HG03354 (cell line): ENCODE data around the gene RHCG.

Source experiments
- ATAC-seq: cut with Tn5 transposase; IDR thresholded peaks from one replicate; pipeline ENCODE4 v1.9.1; 2021; ENCODE audit warnings: mild to moderate bottlenecking; ENCODE audit not compliant: unreplicated experiment, poor library complexity, severe bottlenecking

RHCG gene

DNA sequence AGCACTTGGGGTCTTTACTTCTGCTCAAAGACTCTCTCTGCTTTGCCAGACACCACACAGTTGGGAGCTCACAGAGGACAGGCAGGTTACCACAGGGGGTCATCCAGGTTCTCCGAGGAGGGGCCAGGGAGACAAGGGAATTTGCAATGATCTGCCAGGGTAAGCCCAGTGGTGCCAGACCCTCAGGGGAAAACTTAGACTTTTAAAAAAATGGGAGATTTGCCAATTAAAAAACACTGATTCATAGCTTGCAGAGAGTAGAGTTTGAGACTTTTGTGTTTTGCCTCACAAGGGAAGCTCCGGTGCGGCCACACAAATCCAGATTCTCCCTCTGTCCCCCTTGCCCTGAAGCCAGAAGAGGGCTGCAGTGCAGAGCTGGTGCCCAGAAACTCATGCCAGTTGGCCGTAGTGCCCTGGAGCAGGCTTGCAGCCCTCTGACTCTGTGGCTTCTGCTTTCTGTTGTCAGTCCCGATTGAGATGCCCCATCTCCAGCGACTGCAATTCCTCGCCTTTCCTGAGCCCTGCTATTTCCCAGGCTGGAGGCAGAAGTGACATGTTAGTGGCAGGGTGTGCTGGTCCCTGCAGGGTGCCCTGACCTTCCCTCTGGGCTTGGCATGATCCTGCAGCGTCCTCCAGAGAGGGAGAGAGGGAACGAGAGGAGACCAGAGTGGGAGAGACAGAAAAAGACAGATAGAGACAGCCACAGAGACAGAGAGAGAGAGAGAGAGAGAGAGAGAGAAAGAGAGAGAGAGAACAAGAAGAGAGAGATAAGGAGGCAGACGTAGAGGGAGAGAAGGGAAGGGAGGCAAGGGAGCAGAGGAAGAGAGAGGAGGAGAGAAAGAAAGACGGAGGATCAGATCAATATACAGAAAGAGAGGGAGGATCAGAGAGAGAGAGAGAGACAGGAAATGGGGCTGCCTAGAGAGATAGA, 46.0 kb downstream of the RHCG start:
- no peak for ATAC-seq

DNA sequence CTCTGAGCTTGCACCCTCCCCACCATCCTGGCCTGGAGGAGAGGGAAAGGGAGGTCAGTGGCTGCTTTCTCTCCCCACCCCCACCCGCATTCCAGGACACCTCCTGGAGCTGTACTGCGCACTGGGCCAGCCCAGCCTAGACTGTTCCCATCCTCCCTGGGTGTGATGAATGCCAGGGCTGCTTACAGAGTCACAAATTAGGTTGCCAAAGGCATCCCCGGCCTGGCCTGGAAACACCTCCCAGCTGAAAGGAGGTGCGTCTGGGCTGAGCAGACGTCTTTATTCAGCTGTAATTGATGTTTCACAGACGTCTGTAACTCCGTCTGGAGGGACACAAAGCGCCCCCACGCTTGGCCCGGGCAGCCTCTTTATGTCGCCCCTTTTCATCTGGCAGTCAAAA, 47.6 kb downstream of the RHCG start:
- ATAC-seq, result no peak

DNA sequence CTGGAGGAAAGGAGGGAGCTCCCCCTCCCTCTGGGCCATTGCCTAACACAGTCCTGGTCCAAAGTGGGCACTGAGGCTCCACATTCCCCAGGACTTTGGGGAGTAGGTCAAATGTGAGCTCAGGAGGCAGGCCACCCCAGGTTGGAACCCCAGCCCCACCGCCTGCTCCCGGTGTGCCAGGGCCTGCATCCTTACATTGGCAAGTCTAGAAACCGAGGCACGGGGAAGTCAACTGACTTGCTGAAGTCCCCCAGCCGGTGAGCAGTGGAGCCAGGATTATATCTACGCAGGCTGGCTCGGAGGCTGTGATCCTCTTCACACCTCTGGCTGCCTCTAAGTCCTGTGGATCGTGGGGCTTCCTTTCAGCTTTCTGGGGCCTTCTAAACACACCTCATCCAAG, 48.7 kb downstream of the RHCG start:
- no peak for ATAC-seq

DNA sequence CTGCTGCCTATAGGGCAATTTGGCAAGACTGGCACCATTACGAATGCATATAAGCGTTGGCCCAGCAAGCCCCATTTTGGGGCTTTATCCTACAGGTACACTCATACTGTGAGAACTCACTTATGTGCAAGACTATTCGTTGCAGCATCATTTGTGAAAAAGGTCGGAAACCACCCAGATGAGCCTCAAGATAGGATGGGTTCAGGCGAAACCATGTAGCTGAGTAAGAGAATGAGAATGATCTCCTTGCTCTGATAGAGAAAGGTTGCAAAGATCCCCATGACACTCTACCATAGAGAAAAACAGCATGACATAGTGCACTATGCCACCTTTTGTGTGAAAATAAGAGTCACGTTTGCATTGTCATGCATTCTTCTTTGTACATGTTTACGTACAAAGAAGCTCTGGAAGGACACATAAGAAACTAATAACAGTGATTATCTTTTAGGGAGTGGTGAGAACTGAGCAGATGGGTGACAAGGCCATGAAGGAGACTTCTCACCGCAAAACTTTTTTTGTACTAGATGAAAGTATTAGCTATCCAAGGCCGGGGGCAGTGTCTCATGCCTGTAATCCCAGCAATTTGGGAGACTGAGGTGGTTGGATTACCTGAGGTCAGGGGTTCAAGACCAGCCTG, 50.0 kb downstream of the RHCG start:
- ATAC-seq, result no peak

DNA sequence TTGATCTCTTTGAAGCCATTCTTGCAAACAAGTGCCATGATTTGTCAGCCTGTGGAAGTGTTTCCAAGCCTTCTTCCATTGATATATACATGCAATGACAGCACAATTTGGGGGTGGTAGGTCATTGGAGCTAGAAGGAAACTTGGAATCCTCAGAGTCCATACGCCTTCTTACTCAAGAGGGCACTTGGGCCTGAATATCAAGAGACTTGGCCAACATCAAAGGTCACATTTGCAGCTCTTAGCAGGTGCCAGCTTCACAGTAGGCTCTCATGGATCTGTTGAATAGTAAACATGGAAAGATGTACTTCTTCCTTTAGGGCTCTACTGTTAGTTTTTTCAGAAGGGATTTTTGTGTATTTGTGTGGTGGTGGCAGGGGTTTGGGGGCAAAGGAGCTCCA, 50.9 kb downstream of the RHCG start:
- ATAC-seq, result no peak

DNA sequence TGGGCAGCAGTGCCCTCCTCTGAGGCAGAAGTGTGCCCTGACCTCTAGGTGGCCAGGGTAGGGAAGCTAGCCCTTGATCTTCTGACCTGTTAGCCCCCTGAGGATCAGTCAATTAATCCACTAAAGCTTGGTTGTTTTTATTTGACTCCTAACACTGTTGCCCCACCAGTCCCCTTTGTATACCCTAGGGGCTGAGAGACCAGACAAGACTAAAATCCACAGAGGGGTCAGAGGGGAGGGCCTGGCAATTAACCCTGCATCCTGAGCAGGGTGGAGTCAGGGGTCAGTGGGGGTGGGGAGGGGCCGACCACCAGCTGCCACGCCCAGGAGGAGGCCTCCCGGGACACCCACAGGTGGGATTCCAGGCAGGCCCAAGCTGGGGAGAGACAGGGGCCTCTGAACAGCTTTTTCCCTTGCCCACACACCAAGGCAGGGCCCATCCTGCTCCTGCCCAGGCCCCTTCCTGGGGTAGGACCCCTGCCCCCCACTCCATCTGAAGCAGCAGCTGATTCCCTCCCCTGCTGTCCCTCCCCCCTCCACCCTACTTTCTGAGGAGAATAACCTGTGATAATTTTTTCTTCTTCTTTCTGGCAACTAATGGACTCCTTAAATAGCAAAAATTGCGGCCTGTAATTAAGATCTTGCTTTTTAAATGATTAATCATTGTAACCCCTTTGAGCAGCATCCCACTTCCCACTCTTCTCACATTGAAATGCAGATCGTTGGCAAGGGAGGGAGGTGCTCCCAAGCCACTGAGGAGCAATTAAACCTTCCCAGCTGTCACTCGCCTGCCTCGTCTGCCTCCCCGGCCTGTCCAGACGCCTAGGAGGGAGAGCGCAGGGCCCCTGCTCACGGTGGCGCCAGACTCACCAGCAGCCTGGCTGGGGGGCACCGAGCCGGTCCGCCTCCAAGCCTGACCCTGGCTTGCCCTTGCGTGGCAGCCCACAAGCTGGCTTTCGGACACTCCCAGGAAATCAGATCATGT, 51.9 kb downstream of the RHCG start:
- ATAC-seq, result no peak

DNA sequence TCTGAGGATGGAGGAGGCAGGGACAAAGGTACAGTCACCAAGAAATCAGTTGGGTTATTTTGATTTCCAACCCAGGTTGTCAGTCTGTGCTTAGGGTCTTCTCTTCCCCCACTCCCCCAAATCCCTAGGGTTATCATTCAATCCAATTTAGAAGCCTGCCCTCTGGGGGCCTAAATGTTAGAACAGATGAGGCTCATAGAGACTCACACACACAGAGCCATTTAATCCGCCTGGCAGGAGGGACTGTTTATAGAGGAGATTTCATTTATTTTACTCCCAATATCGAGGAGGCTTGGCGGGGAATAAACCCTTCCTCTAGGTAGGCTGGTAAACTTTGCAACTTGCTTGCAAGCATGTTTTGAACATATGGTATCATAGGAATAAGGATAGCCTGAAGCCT, 52.8 kb downstream of the RHCG start:
- no peak for ATAC-seq

DNA sequence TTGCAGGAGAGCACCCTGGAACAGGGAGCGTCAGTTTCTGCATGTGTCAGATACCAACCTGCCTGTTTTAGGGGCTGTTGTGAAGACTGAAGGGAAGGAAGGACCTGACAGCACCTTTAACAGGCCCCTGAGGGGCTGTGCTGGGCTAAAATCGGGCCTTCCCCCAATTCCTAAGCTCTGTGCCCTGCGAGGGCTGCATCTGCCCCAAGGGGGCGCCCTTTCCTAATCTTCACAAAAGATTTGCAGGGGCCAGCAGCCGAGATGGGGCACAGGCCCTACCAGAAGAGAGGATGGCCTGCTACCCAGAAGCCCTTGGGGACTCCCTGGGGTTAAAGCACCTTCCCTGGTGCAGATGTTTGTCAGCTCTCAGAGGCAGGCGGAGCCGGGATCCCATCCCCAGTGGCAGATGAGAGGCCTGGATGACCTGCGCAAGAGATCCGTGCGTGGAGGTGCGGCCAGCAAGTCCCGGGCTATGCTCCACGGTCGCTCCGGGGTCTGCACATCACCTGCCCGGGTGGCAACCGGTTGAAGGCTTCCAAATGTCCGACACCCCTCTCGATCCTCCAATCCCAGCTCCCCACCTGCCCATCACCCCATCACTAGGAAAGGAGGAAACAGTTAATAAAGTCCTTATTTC, 53.6 kb downstream of the RHCG start:
- no peak for ATAC-seq

DNA sequence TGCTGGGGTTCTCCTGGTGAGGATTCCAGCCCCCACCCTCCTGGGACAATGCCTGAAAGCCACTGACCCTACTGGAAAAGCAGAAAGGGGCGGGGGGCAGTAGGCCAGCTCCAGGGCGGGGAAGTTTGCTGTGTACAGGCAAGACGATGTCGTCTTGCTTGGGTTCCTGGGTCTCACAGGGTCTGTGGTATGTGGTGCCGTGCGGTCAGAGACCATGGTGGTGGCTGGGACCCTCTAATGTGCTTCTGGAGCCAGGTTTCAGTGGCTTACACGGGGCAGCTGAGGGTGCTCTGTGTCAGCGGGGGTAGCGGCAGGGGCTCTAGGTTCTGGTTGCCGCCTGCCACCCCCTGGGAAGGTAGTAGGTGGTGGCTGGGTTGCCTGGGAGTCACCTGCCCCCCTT, 54.2 kb downstream of the RHCG start:
- no peak for ATAC-seq

DNA sequence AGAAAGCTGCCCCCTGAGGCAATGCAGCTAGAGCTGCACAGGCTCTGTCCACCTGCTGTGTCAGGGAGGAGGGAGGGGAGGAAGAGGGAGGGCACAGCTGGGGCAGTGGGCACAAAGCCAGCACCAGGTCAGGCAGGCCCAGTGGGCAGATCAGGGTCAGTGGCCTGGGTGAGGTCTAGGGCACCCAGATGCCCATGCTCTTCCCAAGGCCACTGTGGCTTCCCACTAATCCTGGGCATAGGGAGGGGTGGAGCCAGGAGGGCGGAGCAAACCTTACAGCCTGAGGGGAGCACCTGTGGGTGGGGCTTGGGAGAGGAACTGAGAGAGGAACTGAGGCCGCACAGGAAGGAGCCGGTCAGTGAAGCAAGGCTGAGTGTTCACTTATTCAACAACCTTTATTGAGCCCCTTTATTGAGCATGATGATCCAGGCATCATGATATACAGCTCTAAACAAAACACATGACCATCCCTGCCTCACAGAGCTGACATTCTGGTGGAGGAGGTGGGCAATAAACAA, 55.0 kb downstream of the RHCG start:
- ATAC-seq, result peak; percentile 98

DNA sequence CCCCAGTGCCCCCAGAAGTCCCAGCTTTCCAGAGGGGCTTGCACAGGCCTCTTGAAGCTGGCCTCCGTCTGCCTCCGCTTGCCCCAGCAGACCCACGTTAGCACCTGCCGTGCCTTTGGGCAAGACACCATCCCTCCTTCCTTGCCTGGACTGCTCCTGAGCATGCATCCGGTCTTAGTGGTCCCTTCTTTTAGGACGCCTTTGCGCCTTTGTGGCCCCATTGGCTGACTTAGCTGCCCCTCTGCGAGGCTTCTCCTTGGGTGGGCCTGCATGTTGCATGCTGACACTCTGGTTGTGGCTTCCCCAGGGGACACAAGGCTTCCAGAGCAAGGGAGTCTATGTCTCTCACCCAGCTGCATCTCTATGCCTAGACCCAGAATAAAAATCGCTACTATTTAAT, 56.6 kb downstream of the RHCG start:
- no peak for ATAC-seq

DNA sequence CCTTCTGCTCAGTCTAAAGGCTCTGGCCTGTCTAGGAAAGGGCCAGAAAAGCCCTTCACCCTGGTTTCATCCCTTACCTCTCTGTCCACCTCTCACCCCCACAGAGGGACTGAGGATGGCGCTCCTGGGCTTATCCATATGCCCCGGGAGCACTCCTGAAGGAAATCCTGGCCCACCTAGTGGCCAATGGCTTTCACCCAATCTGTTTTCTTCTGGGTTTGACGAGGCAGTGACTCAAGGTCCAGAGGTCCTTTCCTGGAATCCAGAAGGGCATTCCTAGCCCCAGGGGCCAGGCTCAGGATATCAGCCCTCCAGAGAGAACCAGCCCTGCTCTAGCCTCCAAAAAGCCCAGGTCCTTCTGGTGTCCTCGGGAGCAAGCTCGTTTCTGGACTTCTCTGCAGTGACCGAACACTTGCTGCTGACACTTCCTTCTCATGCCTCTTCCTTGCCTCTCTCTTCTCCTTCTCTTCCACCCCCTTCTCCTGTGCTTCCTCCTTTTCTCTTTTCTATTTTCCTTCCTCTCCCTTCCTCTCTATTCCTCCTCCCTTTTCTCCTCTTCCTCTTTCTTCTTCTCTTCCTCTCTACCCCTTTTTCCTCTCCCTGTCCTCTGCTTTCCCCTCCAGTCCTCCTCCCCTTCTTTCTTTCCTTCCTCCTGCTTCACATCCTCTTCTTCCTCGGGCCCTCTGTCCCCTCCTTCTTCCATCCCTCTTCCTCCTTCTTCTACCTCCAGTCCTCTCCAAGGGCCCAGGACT, 59.6 kb downstream of the RHCG start:
- no peak for ATAC-seq

DNA sequence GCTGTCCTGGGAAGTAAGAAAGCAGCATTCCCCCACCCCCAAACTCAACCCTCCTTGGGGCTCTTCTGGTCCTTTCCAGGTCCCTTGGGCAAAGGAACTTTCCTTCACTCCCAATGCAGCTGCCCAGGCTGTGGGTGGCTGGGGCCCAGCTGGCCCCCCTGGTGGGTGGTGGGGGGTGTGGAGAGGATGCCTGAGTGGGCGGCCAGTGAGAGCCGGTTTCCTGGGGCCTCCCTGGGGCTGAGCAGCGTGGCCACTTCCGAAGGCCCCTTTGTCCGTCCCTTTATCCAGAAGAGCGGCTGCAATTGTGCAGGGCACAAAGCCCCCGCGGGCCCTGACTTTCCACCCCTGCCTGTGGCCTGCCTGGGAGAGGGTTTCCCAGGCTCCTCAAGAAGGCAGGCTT, 61.0 kb downstream of the RHCG start:
- ATAC-seq, result no peak

DNA sequence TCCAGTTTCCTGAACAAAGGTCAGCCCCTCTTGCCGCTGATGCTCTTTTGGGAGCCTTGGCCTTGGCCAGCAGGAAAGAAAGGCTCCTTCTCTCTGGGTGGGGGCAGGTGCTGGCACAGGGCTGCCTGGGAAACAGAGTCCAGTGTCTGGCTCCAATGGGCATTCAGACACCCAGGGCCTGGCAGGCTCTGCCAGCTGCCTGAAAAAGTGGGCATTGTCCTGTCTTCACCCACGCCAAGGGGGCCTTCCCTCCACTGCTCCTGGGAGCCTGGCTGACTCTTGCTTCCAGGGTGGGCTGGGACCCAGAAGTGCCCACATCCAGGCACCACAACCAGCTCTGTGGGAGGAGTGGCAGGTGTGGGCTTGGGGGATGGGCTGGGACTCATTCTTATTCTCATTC, 62.7 kb downstream of the RHCG start:
- no peak for ATAC-seq

DNA sequence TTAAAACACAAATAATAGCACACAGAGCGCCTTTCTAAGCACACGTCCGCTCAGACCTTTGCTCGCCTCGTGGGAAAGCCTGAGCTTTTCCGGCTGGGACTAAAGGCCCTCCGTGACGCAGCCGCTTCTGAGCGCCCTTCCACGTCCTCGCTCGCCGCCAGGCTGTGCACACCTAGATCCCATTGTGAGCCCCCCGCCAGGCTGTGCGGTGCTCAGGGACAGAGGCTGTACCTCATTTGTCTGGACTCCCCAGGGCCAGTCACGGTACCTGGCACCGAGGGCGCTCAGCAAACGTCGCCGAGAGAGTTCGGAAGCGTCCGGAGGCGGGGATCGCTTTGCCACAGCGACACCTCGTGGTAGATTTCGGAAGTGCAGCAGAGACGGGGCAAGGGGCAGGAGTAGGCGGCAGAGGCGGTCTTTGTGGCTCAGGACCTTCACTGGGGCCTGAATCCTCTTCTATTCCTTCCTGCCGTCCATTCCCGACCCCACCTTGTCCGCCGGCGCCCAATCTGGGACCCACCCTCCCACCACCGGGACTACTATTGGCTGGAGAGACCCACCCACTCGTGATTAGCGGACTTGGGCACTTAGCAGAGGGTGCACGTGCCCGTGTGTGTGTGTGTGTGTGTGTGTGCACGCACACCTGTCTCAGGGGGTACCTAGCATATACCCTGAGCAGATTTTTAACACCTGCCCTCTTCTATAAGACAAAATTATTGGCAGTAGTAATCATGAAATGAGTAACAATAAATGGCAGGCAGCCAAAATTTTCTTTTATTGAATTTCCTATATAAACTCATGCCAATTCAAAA, 65.6 kb downstream of the RHCG start:
- ATAC-seq, result peak; percentile 96

DNA sequence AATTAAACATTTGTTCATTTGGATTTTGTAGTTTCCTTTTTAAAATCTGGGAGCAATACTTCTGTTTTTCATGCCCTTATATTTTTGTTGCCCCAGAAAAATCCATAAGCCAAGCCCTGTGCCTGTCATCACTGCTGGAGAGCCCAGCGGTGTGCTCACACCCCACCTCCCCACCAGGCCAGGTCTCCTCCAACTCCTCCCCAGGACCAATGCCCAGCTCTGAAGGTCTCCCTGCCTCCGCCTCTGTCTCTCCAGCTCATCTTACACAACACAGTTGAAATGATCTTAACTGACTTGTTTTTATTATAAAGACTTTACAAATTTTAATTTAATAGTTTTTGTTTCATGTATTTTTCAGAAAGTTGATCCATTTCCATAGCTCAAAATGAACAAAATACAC, 66.4 kb downstream of the RHCG start:
- no peak for ATAC-seq

DNA sequence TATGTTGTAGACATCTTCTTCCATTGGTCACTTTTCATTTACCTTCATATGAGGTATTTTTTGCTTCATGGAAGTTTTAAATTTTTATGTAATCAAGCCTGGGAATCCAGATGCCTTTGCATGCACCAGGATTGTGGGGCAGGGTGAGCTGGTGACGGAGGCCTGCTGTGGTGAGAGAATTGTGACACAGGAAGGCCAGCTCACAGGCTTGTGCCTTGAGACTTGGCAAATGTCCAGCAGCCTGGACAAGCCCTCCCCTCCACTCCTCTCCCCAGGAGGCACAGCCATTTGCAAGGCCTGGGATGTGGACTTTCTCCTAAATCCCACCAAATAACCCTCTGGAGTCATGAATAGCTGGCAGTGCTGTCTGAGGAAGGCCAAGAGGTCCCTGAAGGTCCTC, 67.4 kb downstream of the RHCG start:
- no peak for ATAC-seq

DNA sequence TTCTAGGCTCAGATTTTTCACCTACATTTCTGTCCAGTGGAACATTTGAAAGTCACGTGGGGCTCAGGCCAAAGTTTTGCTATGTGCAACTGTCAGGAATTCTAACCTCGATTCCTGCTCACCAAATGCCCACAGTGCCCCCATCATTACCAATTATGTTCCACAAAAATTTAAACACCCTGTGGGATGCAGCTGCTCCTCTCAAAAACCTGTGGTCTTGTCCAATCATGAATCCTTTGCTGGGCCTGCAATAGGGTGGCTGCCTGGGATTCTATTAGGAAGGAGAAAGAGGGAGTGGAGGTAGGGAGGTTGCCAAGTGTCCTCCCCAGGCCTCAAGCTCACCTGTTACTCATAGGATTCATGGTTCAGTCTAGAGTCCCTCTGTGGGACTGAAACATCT, 68.1 kb downstream of the RHCG start:
- no peak for ATAC-seq
